ENCODE results near the gene PAGE4.

PAGE4 gene

GRCh38 chrX:49877397-49878101 is 48.4 kb downstream of the PAGE4 start:
- peak; percentile 14 for DNase-seq

GRCh38 chrX:49878128-49878833 is 49.2 kb downstream of the PAGE4 start:
- no peak for DNase-seq

- DNase-seq: peak; percentile 45
Measured at GRCh38 chrX:49878834-49879655, 49.9 kb downstream of the PAGE4 start, which contains the start of gene USP27X. Gene USP27X (plus strand): TSS chrX:49879484. CDS start chrX:49880308, 824 bp downstream.

- no peak for DNase-seq
Measured at GRCh38 chrX:49879656-49880277, 50.7 kb downstream of the PAGE4 start.

- DNase-seq: no peak
Measured at GRCh38 chrX:49880668-49881067, 51.6 kb downstream of the PAGE4 start.

Measured in NCI-H774 (cell line).